ENCODE measurements around the gene KIF1B.

KIF1B gene

GRCh38 chr1:10267921-10268320 is 57.6 kb downstream of the KIF1B start:
- TF ChIP-seq CREB1 (IDR thresholded peaks at IDR 0.05; ENCODE audit: low read depth): no peak
- no peak for TF ChIP-seq TCF12 (IDR thresholded peaks at IDR 0.05; ENCODE audit: low read depth)
- no peak for TF ChIP-seq MAX (IDR thresholded peaks at IDR 0.05)

- TF ChIP-seq RAD21 (IDR thresholded peaks at IDR 0.05; ENCODE audit: low read depth): no peak
- TF ChIP-seq EP300 (IDR thresholded peaks at IDR 0.05; ENCODE audit: borderline replicate concordance): no peak
- TF ChIP-seq MAX (IDR thresholded peaks at IDR 0.05): no peak
- TF ChIP-seq USF1 (IDR thresholded peaks at IDR 0.05): no peak
- no peak for TF ChIP-seq TCF12 (IDR thresholded peaks at IDR 0.05; ENCODE audit: low read depth)
- no peak for TF ChIP-seq YY1 (IDR thresholded peaks at IDR 0.05; ENCODE audit: low read depth)
- no peak for TF ChIP-seq TEAD4 (IDR thresholded peaks at IDR 0.05)
- no peak for TF ChIP-seq EGR1 (IDR thresholded peaks at IDR 0.05)
- no peak for TF ChIP-seq CEBPB (IDR thresholded peaks at IDR 0.05)
- TF ChIP-seq ZBTB7A (IDR thresholded peaks at IDR 0.05; ENCODE audit: low read depth): no peak
- TF ChIP-seq REST (IDR thresholded peaks at IDR 0.05; ENCODE audit: low read depth): no peak
- TF ChIP-seq TAF1 (IDR thresholded peaks at IDR 0.05; ENCODE audit: low read depth): no peak
- no peak for TF ChIP-seq FOXM1 (IDR thresholded peaks at IDR 0.05; ENCODE audit: borderline replicate concordance, low read depth)
These were observed 60.7 kb downstream of the KIF1B start for GRCh38 chr1:10271090-10271489.

GRCh38 chr1:10271869-10272268 is 61.5 kb downstream of the KIF1B start:
- TF ChIP-seq NFIC (IDR thresholded peaks at IDR 0.05): no peak
- TF ChIP-seq ZBTB7A (IDR thresholded peaks at IDR 0.05; ENCODE audit: low read depth): no peak
- no peak for TF ChIP-seq REST (IDR thresholded peaks at IDR 0.05; ENCODE audit: low read depth)
- no peak for TF ChIP-seq TEAD4 (IDR thresholded peaks at IDR 0.05)
- TF ChIP-seq FOXM1 (IDR thresholded peaks at IDR 0.05; ENCODE audit: borderline replicate concordance, low read depth): no peak
- TF ChIP-seq EGR1 (IDR thresholded peaks at IDR 0.05): no peak
- no peak for TF ChIP-seq CEBPB (IDR thresholded peaks at IDR 0.05)
- no peak for TF ChIP-seq USF1 (IDR thresholded peaks at IDR 0.05)
- TF ChIP-seq RAD21 (IDR thresholded peaks at IDR 0.05; ENCODE audit: low read depth): no peak
- TF ChIP-seq CREB1 (IDR thresholded peaks at IDR 0.05; ENCODE audit: low read depth): no peak
- no peak for TF ChIP-seq YY1 (IDR thresholded peaks at IDR 0.05; ENCODE audit: low read depth)
- no peak for TF ChIP-seq EP300 (IDR thresholded peaks at IDR 0.05; ENCODE audit: borderline replicate concordance)

- TF ChIP-seq RAD21 (IDR thresholded peaks at IDR 0.05; ENCODE audit: low read depth) (no peak), REST (IDR thresholded peaks at IDR 0.05; ENCODE audit: low read depth) (no peak), CEBPB (IDR thresholded peaks at IDR 0.05) (no peak), ZBTB7A (IDR thresholded peaks at IDR 0.05; ENCODE audit: low read depth) (no peak), MAX (IDR thresholded peaks at IDR 0.05) (no peak), FOXM1 (IDR thresholded peaks at IDR 0.05; ENCODE audit: borderline replicate concordance, low read depth) (no peak), EGR1 (IDR thresholded peaks at IDR 0.05) (no peak), USF1 (IDR thresholded peaks at IDR 0.05) (no peak), NFIC (IDR thresholded peaks at IDR 0.05) (no peak), CREB1 (IDR thresholded peaks at IDR 0.05; ENCODE audit: low read depth) (no peak), YY1 (IDR thresholded peaks at IDR 0.05; ENCODE audit: low read depth) (no peak), TAF1 (IDR thresholded peaks at IDR 0.05; ENCODE audit: low read depth) (no peak), TEAD4 (IDR thresholded peaks at IDR 0.05) (no peak), EP300 (IDR thresholded peaks at IDR 0.05; ENCODE audit: borderline replicate concordance) (no peak)
These were observed 61.9 kb downstream of the KIF1B start for GRCh38 chr1:10272274-10272673.

Data from Ishikawa (cell line).